Neural cell (in vitro differentiated cells): ENCODE data around the gene SALL2. TPM values are rescaled to one million over a fixed set of nuclear protein-coding genes. Genes with fewer than 3 reads are reported as not detected.

Source experiments
- H2AFZ ChIP-seq: fragments of 200-600, 300-800 bp; sonication (generic), shearing (Covaris generic); 2 replicates; pipeline ENCODE4 v1.6.0; 2014; ENCODE audit warnings: low read depth, mild to moderate bottlenecking, antibody characterized with exemption, low read length, moderate library complexity
- H3F3A ChIP-seq: fragments of 200-600 bp; shearing (Covaris generic); 2 replicates; pipeline ENCODE4 v1.6.1; 2016; ENCODE audit warnings: mild to moderate bottlenecking, moderate library complexity, mixed read lengths, antibody characterized with exemption, low read length; ENCODE audit not compliant: insufficient read depth, poor library complexity, severe bottlenecking
- H3K27ac ChIP-seq: fragments of 200-600, 300-800 bp; sonication (generic), shearing (Covaris generic); 2 replicates; pipeline ENCODE4 v1.5.1; 2014; ENCODE audit warnings: mild to moderate bottlenecking, low read length, moderate library complexity
- H3K27me3 ChIP-seq: fragments of 300-800, 200-600 bp; sonication (generic), shearing (Covaris generic); 2 replicates; pipeline ENCODE4 v1.6.0; 2014; ENCODE audit warnings: mild to moderate bottlenecking, low read depth, low read length, moderate library complexity; ENCODE audit not compliant: insufficient read depth
- H3K36me3 ChIP-seq: fragments of 300-800, 200-600 bp; sonication (generic), shearing (Covaris generic); 2 replicates; pipeline ENCODE4 v1.5.1; 2014; ENCODE audit warnings: mild to moderate bottlenecking, antibody characterized with exemption, low read length, moderate library complexity; ENCODE audit not compliant: insufficient read depth
- H3K4me2 ChIP-seq: fragments of 300-800, 200-600 bp; sonication (generic), shearing (Covaris generic); 2 replicates; pipeline ENCODE4 v1.6.0; 2014; ENCODE audit warnings: mild to moderate bottlenecking, low read length
- H3K4me3 ChIP-seq: fragments of 300-800, 200-600 bp; sonication (generic), shearing (Covaris generic); 2 replicates; pipeline ENCODE4 v1.5.1; 2014; ENCODE audit warnings: mild to moderate bottlenecking, low read length, moderate library complexity
- H3K79me2 ChIP-seq: fragments of 200-600 bp; shearing (Covaris generic); replicated peaks from 2 replicates; pipeline ENCODE4 v1.6.0; 2014; ENCODE audit warnings: mild to moderate bottlenecking, low read length, moderate library complexity; ENCODE audit not compliant: insufficient read depth
- H3K9ac ChIP-seq: fragments of 300-800, 200-600 bp; sonication (generic), shearing (Covaris generic); 2 replicates; pipeline ENCODE4 v1.6.1; 2016; ENCODE audit warnings: mild to moderate bottlenecking, low read length, mixed read lengths
- H3K9me2 ChIP-seq: fragments of 200-600 bp; shearing (Covaris generic); 2 replicates; pipeline ENCODE4 v1.6.1; 2016; ENCODE audit warnings: mild to moderate bottlenecking, low read length, mixed read lengths; ENCODE audit not compliant: insufficient read depth
- H3K9me3 ChIP-seq: fragments of 200-600, 300-800 bp; sonication (generic), shearing (Covaris generic); 2 replicates; pipeline ENCODE4 v1.6.1; 2016; ENCODE audit warnings: mild to moderate bottlenecking, mixed run types, low read length, moderate library complexity, mixed read lengths
- H4K20me1 ChIP-seq: fragments of 200-600 bp; shearing (Covaris generic); 2 replicates; pipeline ENCODE4 v1.6.1; 2016; ENCODE audit warnings: mild to moderate bottlenecking, mixed run types; ENCODE audit not compliant: insufficient read depth
- EP300 ChIP-seq: fragments of 450-650 bp; conservative IDR thresholded peaks from 2 replicates; pipeline ENCODE4 v1.6.1; 2014; ENCODE audit warnings: antibody characterized with exemption, mild to moderate bottlenecking, moderate library complexity; ENCODE audit not compliant: poor library complexity, severe bottlenecking
- EZH2 ChIP-seq: fragments of 200-600, 300-800 bp; shearing (Covaris generic), sonication (generic); IDR thresholded peaks from 2 replicates; pipeline ENCODE4 v1.6.1; 2014; ENCODE audit warnings: antibody characterized with exemption, low read length, borderline replicate concordance, mild to moderate bottlenecking; ENCODE audit not compliant: insufficient read depth, poor library complexity, severe bottlenecking
- MXI1 ChIP-seq: fragments of 450-650 bp; conservative IDR thresholded peaks from 2 replicates; pipeline ENCODE4 v1.6.1; 2014; ENCODE audit warnings: antibody characterized with exemption, mild to moderate bottlenecking; ENCODE audit not compliant: poor library complexity, severe bottlenecking
- POLR2AphosphoS5 ChIP-seq: IDR thresholded peaks from 2 replicates; pipeline ENCODE4 v1.6.1; 2012
- RAD21 ChIP-seq: fragments of 450-650 bp; conservative IDR thresholded peaks from 2 replicates; pipeline ENCODE4 v1.6.1; 2014; ENCODE audit warnings: antibody characterized with exemption, mild to moderate bottlenecking, moderate library complexity
- SMC3 ChIP-seq: fragments of 450-650 bp; conservative IDR thresholded peaks from 2 replicates; pipeline ENCODE4 v1.6.1; 2014; ENCODE audit warnings: antibody characterized with exemption, mild to moderate bottlenecking, moderate library complexity; ENCODE audit not compliant: poor library complexity
- TAF1 ChIP-seq: IDR thresholded peaks from 2 replicates; pipeline ENCODE4 v1.6.1; 2012; ENCODE audit warnings: low read depth
- polyA plus RNA-seq: library from polyadenylated mRNA; depleted of rRNA; stranded (reverse); fragments of >200 nt; gene quantifications from 2 replicates; pipeline ENCODE4 v1.2.3, GENCODE V29; 2014
- TF ChIP-seq, protein P1 (sequence below): fragments of 450-650 bp; IDR thresholded peaks from 2 replicates; pipeline ENCODE4 v1.5.1; 2014; ENCODE audit warnings: antibody characterized with exemption, mild to moderate bottlenecking, moderate library complexity; ENCODE audit not compliant: poor library complexity, severe bottlenecking
- TF ChIP-seq, protein P2 (sequence below): IDR thresholded peaks from 2 replicates; pipeline ENCODE4 v1.6.1; 2012; ENCODE audit warnings: borderline replicate concordance

Gene SALL2
- polyA plus RNA-seq, 1 donor from 2014 or later: 23.6 TPM

DNA sequence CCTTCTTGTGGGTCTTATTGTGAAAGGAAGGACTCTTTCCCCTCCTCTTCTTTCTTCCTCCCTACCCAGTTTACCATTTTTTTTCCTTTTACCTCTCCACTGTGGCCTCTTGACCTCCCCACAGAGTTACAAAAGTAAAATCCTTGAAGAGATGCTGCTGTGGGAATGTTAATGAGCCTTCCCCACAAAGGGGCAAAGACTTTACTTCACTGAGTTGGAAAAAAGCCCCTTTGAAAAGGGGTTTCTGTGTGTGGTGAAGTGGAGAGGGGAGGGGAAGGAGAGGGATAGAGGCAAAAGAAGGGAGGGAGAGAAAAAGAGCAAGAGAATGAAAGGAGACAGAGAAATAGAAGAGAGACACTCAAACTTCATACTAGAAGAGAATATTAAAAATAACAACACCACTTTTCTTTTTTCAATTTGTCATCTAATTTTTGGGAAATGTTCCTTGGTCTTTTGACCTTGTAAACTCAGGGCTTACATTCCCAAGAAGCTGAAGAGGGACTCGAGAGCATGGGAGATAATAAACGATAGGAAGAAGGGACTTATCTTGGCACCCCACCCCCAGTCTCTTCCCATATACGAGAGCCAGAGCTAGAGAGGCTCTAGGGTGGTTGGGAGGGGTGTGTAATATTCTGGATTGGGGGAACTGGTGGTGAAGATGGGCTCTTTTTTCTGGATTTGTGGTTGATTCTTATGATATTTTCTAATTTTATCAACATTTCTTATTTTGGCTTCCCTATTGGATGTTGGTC is 13.2 kb upstream of the SALL2 start:
- no peaks in the 10 kb centered on the region for H3K36me3 ChIP-seq
- H3K4me3 ChIP-seq: no peak overlapping the region
- H3K27ac ChIP-seq: no peak overlapping the region
- no peak overlapping the region for H2AFZ ChIP-seq
- H3K9me3 ChIP-seq: no peaks in the 10 kb centered on the region
- H3K4me2 ChIP-seq: no peak overlapping the region
- peaks cover 31% of the 10 kb centered on the region for H3K79me2 ChIP-seq
- TF ChIP-seq MXI1: no peak
- no peak for TF ChIP-seq RAD21
- no peak for TF ChIP-seq SMC3
- TF ChIP-seq, protein P1, sequence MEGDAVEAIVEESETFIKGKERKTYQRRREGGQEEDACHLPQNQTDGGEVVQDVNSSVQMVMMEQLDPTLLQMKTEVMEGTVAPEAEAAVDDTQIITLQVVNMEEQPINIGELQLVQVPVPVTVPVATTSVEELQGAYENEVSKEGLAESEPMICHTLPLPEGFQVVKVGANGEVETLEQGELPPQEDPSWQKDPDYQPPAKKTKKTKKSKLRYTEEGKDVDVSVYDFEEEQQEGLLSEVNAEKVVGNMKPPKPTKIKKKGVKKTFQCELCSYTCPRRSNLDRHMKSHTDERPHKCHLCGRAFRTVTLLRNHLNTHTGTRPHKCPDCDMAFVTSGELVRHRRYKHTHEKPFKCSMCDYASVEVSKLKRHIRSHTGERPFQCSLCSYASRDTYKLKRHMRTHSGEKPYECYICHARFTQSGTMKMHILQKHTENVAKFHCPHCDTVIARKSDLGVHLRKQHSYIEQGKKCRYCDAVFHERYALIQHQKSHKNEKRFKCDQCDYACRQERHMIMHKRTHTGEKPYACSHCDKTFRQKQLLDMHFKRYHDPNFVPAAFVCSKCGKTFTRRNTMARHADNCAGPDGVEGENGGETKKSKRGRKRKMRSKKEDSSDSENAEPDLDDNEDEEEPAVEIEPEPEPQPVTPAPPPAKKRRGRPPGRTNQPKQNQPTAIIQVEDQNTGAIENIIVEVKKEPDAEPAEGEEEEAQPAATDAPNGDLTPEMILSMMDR: no peak
- TF ChIP-seq, protein P2, sequence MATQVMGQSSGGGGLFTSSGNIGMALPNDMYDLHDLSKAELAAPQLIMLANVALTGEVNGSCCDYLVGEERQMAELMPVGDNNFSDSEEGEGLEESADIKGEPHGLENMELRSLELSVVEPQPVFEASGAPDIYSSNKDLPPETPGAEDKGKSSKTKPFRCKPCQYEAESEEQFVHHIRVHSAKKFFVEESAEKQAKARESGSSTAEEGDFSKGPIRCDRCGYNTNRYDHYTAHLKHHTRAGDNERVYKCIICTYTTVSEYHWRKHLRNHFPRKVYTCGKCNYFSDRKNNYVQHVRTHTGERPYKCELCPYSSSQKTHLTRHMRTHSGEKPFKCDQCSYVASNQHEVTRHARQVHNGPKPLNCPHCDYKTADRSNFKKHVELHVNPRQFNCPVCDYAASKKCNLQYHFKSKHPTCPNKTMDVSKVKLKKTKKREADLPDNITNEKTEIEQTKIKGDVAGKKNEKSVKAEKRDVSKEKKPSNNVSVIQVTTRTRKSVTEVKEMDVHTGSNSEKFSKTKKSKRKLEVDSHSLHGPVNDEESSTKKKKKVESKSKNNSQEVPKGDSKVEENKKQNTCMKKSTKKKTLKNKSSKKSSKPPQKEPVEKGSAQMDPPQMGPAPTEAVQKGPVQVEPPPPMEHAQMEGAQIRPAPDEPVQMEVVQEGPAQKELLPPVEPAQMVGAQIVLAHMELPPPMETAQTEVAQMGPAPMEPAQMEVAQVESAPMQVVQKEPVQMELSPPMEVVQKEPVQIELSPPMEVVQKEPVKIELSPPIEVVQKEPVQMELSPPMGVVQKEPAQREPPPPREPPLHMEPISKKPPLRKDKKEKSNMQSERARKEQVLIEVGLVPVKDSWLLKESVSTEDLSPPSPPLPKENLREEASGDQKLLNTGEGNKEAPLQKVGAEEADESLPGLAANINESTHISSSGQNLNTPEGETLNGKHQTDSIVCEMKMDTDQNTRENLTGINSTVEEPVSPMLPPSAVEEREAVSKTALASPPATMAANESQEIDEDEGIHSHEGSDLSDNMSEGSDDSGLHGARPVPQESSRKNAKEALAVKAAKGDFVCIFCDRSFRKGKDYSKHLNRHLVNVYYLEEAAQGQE: no peak
- no peak for TF ChIP-seq TAF1
- no peak for TF ChIP-seq EP300
- TF ChIP-seq POLR2AphosphoS5: no peak
- no peak for TF ChIP-seq EZH2
- H3K27me3 ChIP-seq: no peaks in the 10 kb centered on the region
- H3K9ac ChIP-seq: no peak overlapping the region
- H4K20me1 ChIP-seq: no peaks in the 10 kb centered on the region
- no peaks in the 10 kb centered on the region for H3K9me2 ChIP-seq
- H3F3A ChIP-seq: no peaks in the 10 kb centered on the region

DNA sequence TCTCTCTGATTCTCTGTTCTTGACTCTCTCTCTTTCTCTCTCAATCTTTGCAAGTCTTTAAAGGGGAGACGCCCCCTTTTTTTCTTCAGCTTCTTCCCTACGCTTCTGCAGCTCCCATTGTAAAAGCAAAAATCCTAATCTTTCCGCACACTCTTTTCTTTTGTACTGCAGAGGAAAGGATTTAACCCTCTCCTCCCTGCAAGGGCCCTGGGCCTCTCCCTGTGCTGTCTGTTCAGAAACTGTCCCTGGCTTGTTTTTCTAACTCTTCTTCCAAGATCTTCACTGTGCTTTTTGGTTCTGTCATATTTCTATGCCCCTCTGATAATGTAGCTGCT is 10.9 kb upstream of the SALL2 start:
- peaks cover 51% of the 10 kb centered on the region for H3K79me2 ChIP-seq
- H3K4me3 ChIP-seq: peak overlapping the region; percentile 74
- no peak overlapping the region for H3K27ac ChIP-seq
- H3K9ac ChIP-seq: peak overlapping the region; percentile 62
- no peaks in the 10 kb centered on the region for H3K36me3 ChIP-seq
- peak overlapping the region; percentile 41 for H2AFZ ChIP-seq
- no peaks in the 10 kb centered on the region for H3K9me2 ChIP-seq
- no peaks in the 10 kb centered on the region for H3K9me3 ChIP-seq
- peak overlapping the region; percentile 84 for H3K4me2 ChIP-seq
- TF ChIP-seq TAF1 (no peak), POLR2AphosphoS5 (no peak), EP300 (no peak), MXI1 (no peak), EZH2 (no peak), RAD21 (no peak), SMC3 (no peak)
- TF ChIP-seq, protein P2: no peak
- TF ChIP-seq, protein P1: no peak
- no peaks in the 10 kb centered on the region for H3K27me3 ChIP-seq
- H3F3A ChIP-seq: no peaks in the 10 kb centered on the region
- H4K20me1 ChIP-seq: no peaks in the 10 kb centered on the region
